HepG2 (cell line): ENCODE results near the gene NR3C2.

ENCODE experiments used
- FOXA3 ChIP-seq: IDR thresholded peaks from 2 replicates; pipeline ENCODE4 v1.6.1; 2016; ENCODE audit warnings: missing genetic modification reagents, missing compliant biosample characterization
- ZBTB10 ChIP-seq: sonication (generic); formaldehyde crosslinking; IDR thresholded peaks from 2 replicates; pipeline ENCODE4 v1.4.0; 2020; ENCODE audit warnings: missing genetic modification reagents, borderline replicate concordance

DNA sequence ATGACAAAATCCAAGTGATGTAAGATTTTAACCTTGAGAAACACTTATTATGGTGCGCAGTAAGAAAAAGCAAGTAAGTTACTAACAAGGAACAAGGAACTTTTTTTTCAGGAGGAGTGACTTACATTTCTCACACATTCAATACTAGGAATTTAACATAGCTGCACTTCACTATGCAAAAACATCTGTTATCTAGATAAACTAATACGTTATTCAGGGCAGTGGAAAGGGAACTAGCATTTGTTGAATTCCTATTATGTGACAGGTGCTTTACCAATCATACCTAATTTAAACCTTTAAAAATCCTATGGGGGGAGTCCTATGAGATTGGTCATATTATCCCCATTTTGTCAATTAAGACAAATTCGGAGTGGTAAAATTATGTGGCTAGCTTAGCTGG lies 238.0 kb downstream of the NR3C2 start:
- TF ChIP-seq ZBTB10 (CRISPR knock-in tag) = no peak
- no peak for TF ChIP-seq FOXA3 (CRISPR knock-in tag)
